Smooth muscle cell (in vitro differentiated cells): ENCODE data around the gene OR2T6. TPM values are rescaled to one million over a fixed set of nuclear protein-coding genes. Genes with fewer than 3 reads are reported as not detected.
"Not testable (repeated sequence)": the region's sequence is repeated elsewhere in the genome, so short reads cannot be mapped to it uniquely, and the experiment has no call there.

Experiments used
- DNase-seq: peaks from one replicate; lab custom pipeline; 2025; ENCODE audit not compliant: unreplicated experiment; lab: John Stamatoyannopoulos, UW
- H2AFZ ChIP-seq: fragments of 200-600 bp; sonication (generic); 2 replicates; pipeline ENCODE4 v1.6.0; 2016; ENCODE audit warnings: antibody characterized with exemption, low read depth, mild to moderate bottlenecking
- H3F3A ChIP-seq: fragments of 200-600 bp; sonication (generic); 2 replicates; pipeline ENCODE4 v1.6.0; 2017; ENCODE audit warnings: antibody characterized with exemption, low read depth
- H3K27ac ChIP-seq: fragments of 200-600 bp; sonication (generic); 2 replicates; pipeline ENCODE4 v1.5.1; 2016; ENCODE audit warnings: low read depth, mild to moderate bottlenecking
- H3K27me3 ChIP-seq: fragments of 200-600 bp; sonication (generic); 2 replicates; pipeline ENCODE4 v1.6.1; 2016; ENCODE audit warnings: low read depth, mild to moderate bottlenecking
- H3K36me3 ChIP-seq: fragments of 200-600 bp; sonication (generic); 2 replicates; pipeline ENCODE4 v1.5.1; 2016; ENCODE audit warnings: low read depth
- H3K4me1 ChIP-seq: fragments of 200-600 bp; sonication (generic); 2 replicates; pipeline ENCODE4 v1.5.1; 2016; ENCODE audit warnings: low read depth
- H3K4me2 ChIP-seq: fragments of 200-600 bp; sonication (generic); 2 replicates; pipeline ENCODE4 v1.6.0; 2016; ENCODE audit warnings: mild to moderate bottlenecking
- H3K4me3 ChIP-seq: fragments of 200-600 bp; sonication (generic); 2 replicates; pipeline ENCODE4 v1.5.1; 2016; ENCODE audit warnings: mild to moderate bottlenecking
- H3K79me2 ChIP-seq: fragments of 200-600 bp; sonication (generic); 2 replicates; pipeline ENCODE4 v1.6.0; 2016; ENCODE audit warnings: low read depth, mild to moderate bottlenecking
- H3K9ac ChIP-seq: fragments of 200-600 bp; sonication (generic); 2 replicates; pipeline ENCODE4 v1.6.0; 2016; ENCODE audit warnings: low read depth
- H3K9me3 ChIP-seq: fragments of 200-600 bp; sonication (generic); replicated peaks from 2 replicates; pipeline ENCODE4 v1.5.1; 2016; ENCODE audit warnings: low read depth
- H4K20me1 ChIP-seq: fragments of 200-600 bp; sonication (generic); 2 replicates; pipeline ENCODE4 v1.6.0; 2016; ENCODE audit warnings: low read depth
- CTCF ChIP-seq: fragments of 200-600 bp; sonication (generic); IDR thresholded peaks from 2 replicates; pipeline ENCODE4 v1.5.1; 2017; ENCODE audit warnings: borderline replicate concordance, mild to moderate bottlenecking, antibody characterized with exemption; ENCODE audit not compliant: insufficient read depth, poor library complexity, severe bottlenecking
- WGBS: methylation state at CpG from one replicate; pipeline ENCODE4 v1.1.7; 2016; ENCODE audit warnings: low lambda C conversion rate; 5-methylcytosine and 5-hydroxymethylcytosine counted together
- polyA plus RNA-seq: library from polyadenylated mRNA; unstranded; fragments of >200 nt; fragmentation: Nextera tagmentation; extraction: Ambion mirVana; gene quantifications from 2 replicates; pipeline ENCODE4 v1.2.1, GENCODE V29; 2016
- total RNA-seq: library from RNA; depleted of rRNA; stranded (reverse); fragments of >200 nt; gene quantifications from 2 replicates; pipeline ENCODE4 v1.2.3, GENCODE V29; 2014

Gene OR2T6
- total and polyA plus RNA-seq, 2 experiments from 2014 or later = not detected

- Histone ChIP-seq H3K9me3 (peaks cover 11% of the 10 kb centered on the region), H3F3A (no peaks in the 10 kb centered on the region), H4K20me1 (no peaks in the 10 kb centered on the region), H3K27ac (no peak overlapping the region), H3K27me3 (no peaks in the 10 kb centered on the region), H3K9ac (no peak overlapping the region), H3K4me2 (no peak overlapping the region), H3K4me1 (no peaks in the 10 kb centered on the region), H2AFZ (no peak overlapping the region), H3K4me3 (no peak overlapping the region), H3K79me2 (no peaks in the 10 kb centered on the region), H3K36me3 (no peaks in the 10 kb centered on the region)
- TF ChIP-seq CTCF = no peak
- no peak for DNase-seq
- 32% methylated on average over 3 of the region's 3 CpGs for WGBS
Observed at GRCh38 chr1:248416226-248416625, 40.7 kb downstream of the OR2T6 start.

GRCh38 chr1:248417854-248418253 lies 42.3 kb downstream of the OR2T6 start:
- no peak overlapping the region for H3K4me3 ChIP-seq
- no peak overlapping the region for H3K4me2 ChIP-seq
- peaks cover 7% of the 10 kb centered on the region for H3K9me3 ChIP-seq
- no peak for DNase-seq
- no peaks in the 10 kb centered on the region for H3K79me2 ChIP-seq
- WGBS = 53% methylated on average over 2 of the region's 2 CpGs
- no peaks in the 10 kb centered on the region for H3K36me3 ChIP-seq
- no peaks in the 10 kb centered on the region for H3F3A ChIP-seq
- H3K4me1 ChIP-seq = no peaks in the 10 kb centered on the region
- H3K9ac ChIP-seq = no peak overlapping the region
- H2AFZ ChIP-seq = no peak overlapping the region
- no peaks in the 10 kb centered on the region for H3K27me3 ChIP-seq
- H4K20me1 ChIP-seq = no peaks in the 10 kb centered on the region
- no peak for TF ChIP-seq CTCF
- no peak overlapping the region for H3K27ac ChIP-seq

- Histone ChIP-seq H3F3A (no peaks in the 10 kb centered on the region), H3K4me2 (no peak overlapping the region), H3K4me3 (no peak overlapping the region), H3K36me3 (no peaks in the 10 kb centered on the region), H3K9me3 (peaks cover 7% of the 10 kb centered on the region), H3K27ac (no peak overlapping the region), H3K27me3 (no peaks in the 10 kb centered on the region), H4K20me1 (no peaks in the 10 kb centered on the region), H3K4me1 (no peaks in the 10 kb centered on the region), H2AFZ (no peak overlapping the region), H3K79me2 (no peaks in the 10 kb centered on the region), H3K9ac (no peak overlapping the region)
- no peak for DNase-seq
- 10% methylated on average over 1 of the region's 1 CpG for WGBS
- no peak for TF ChIP-seq CTCF
Observed at GRCh38 chr1:248421384-248421783, 45.8 kb downstream of the OR2T6 start.

- 57% methylated on average over 3 of the region's 3 CpGs for WGBS
- not testable (repeated sequence) for H3K27me3 ChIP-seq, H4K20me1 ChIP-seq, H3K27ac ChIP-seq, H3K36me3 ChIP-seq, H3F3A ChIP-seq, H3K79me2 ChIP-seq, H3K4me3 ChIP-seq, H2AFZ ChIP-seq, DNase-seq, H3K4me1 ChIP-seq, H3K4me2 ChIP-seq, H3K9ac ChIP-seq, H3K9me3 ChIP-seq
Observed at GRCh38 chr1:248427526-248428191, 52.1 kb downstream of the OR2T6 start.

- H3K9me3 ChIP-seq, H3K4me2 ChIP-seq, H3K9ac ChIP-seq, H2AFZ ChIP-seq, H3K27me3 ChIP-seq, H3K79me2 ChIP-seq, H3K4me1 ChIP-seq, H4K20me1 ChIP-seq, H3K27ac ChIP-seq, H3K4me3 ChIP-seq, DNase-seq, H3F3A ChIP-seq, H3K36me3 ChIP-seq: not testable (repeated sequence)
- 73% methylated on average over 3 of the region's 3 CpGs for WGBS
Observed at GRCh38 chr1:248428192-248428533, 52.6 kb downstream of the OR2T6 start.

- WGBS = 57% methylated on average over 11 of the region's 11 CpGs
- not testable (repeated sequence) for H3K4me3 ChIP-seq, H3K36me3 ChIP-seq, H4K20me1 ChIP-seq, H3K9ac ChIP-seq, H2AFZ ChIP-seq, H3K27me3 ChIP-seq, H3K27ac ChIP-seq, H3F3A ChIP-seq, H3K4me1 ChIP-seq, H3K79me2 ChIP-seq, H3K9me3 ChIP-seq, H3K4me2 ChIP-seq, DNase-seq
Observed at GRCh38 chr1:248431683-248432082, 56.1 kb downstream of the OR2T6 start.
